Measurements from ENCODE around the gene RPL35A.

- TF ChIP-seq EZH2 (IDR thresholded peaks at IDR 0.05; ENCODE audit: insufficient read depth, poor library complexity, severe bottlenecking) (no peak), EZH2phosphoT487 (IDR thresholded peaks at IDR 0.05; ENCODE audit: insufficient read depth, low read depth) (no peak)
These were observed 11.6 kb downstream of the RPL35A start for GRCh38 chr3:197961582-197961945.

Measured in GM23248 (cell line).